Lung (tissue), 12 donors: ENCODE measurements around the gene MAP3K15. TPM values are rescaled to one million over a fixed set of nuclear protein-coding genes. Genes with fewer than 3 reads are reported as not detected.

Experiments
- ATAC-seq: fragments of 200-7000 bp; cut with Tn5 transposase; one replicate; pipeline ENCODE4 v1.9.1; 2020; ENCODE audit warnings: moderate number of reproducible peaks; ENCODE audit not compliant: insufficient read depth, low FRiP score
- DNase-seq, 3 donors: peaks; one replicate each; pipeline ENCODE4 v3.0.0-alpha.2; 2013 to 2017
- H3K27ac ChIP-seq, 2 donors: one replicate each; pipeline ENCODE4 v1.5.1; 2013; ENCODE audit warnings: mild to moderate bottlenecking in 2 of 2, moderate library complexity in 2 of 2, control low read depth in 1 of 2, inconsistent platforms in 1 of 2, low read depth in 1 of 2, low read length in 1 of 2
- H3K27me3 ChIP-seq, 3 donors: one replicate each; pipeline ENCODE4 v1.5.1; 2013; ENCODE audit warnings: low read length in 2 of 3; ENCODE audit not compliant: control insufficient read depth in 3 of 3, insufficient read depth in 3 of 3
- H3K36me3 ChIP-seq, 4 donors: one replicate each; pipeline ENCODE4 v1.5.1; 2013; ENCODE audit warnings: low read length in 4 of 4, mild to moderate bottlenecking in 1 of 4, moderate library complexity in 1 of 4; ENCODE audit not compliant: control insufficient read depth in 4 of 4, insufficient read depth in 4 of 4
- H3K4me1 ChIP-seq, 5 donors: one replicate each; pipeline ENCODE4 v1.5.1; 2013; ENCODE audit warnings: low read length in 5 of 5, mild to moderate bottlenecking in 2 of 5, moderate library complexity in 1 of 5; ENCODE audit not compliant: control insufficient read depth in 5 of 5, insufficient read depth in 5 of 5
- H3K4me3 ChIP-seq: one replicate; pipeline ENCODE4 v1.5.1; 2013; ENCODE audit warnings: mild to moderate bottlenecking, control low read depth, moderate library complexity
- H3K9ac ChIP-seq, 2 donors: one replicate each; pipeline ENCODE4 v1.5.1; 2013; ENCODE audit warnings: low read length in 2 of 2, control low read depth in 1 of 2; ENCODE audit not compliant: insufficient read depth in 1 of 2
- H3K9me3 ChIP-seq, 4 donors: one replicate each; pipeline ENCODE4 v1.5.1; 2013; ENCODE audit warnings: low read length in 3 of 4, mild to moderate bottlenecking in 1 of 4, moderate library complexity in 1 of 4; ENCODE audit not compliant: control insufficient read depth in 4 of 4, insufficient read depth in 3 of 4
- CTCF ChIP-seq: IDR thresholded peaks from 2 replicates; pipeline ENCODE4 v1.5.1; 2012; ENCODE audit warnings: mild to moderate bottlenecking; ENCODE audit errors: control extremely low read depth, extremely low read depth
- whole genome bisulfite sequencing, 2 donors: extraction: QIAGEN DNeasy Blood & Tissue Kit; methylation state at CpG; one replicate each; pipeline ENCODE4 v1.1.7; 2013; 5-methylcytosine and 5-hydroxymethylcytosine counted together
- polyA plus RNA-seq, 2 donors: library from polyadenylated mRNA; stranded (reverse); fragments of 200-250 nt; gene quantifications; one replicate each; pipeline ENCODE4 v1.2.1, GENCODE V29; 2013
- total RNA-seq, 2 donors: library from RNA; depleted of rRNA in 1 of 2; stranded (reverse); fragments of >200 nt in 1 of 2; gene quantifications; one replicate each; pipeline ENCODE4 v1.2.1, GENCODE V29; 2014 to 2021
- donor health status: control.
- donor health status: control.
- donor health status: Bipolar disorder and iron deficiency.
- donor health status: healthy.
- donor health status: DM: yes; HTN: yes; CAD: no.

MAP3K15 gene
- total and polyA plus RNA-seq, 4 donors: 0.16 to 2.1 (median 0.40) TPM

- ATAC-seq: peak; percentile 62
Observed at GRCh38 chrX:19372170-19372546, 143.2 kb downstream of the MAP3K15 start.

GRCh38 chrX:19370061-19370460 is 145.2 kb downstream of the MAP3K15 start:
- DNase-seq (no peak), ATAC-seq (no peak)
- WGBS, 2 donors: 63 to 81% methylated on average over 5 of the region's 5 CpGs

More at GRCh38 chrX:19372170-19372546, 143.2 kb downstream of the MAP3K15 start:
- Histone ChIP-seq H3K36me3 (peaks cover 0 to 2% (median 0%) of the 10 kb centered on the region in 4 donors), H3K4me3 (no peak overlapping the region), H3K27ac (no peak overlapping the region), H3K9ac (peak overlapping the region in 1 of 2 donors; percentile 61), H3K27me3 (no peaks in the 10 kb centered on the region), H3K4me1 (no peaks in the 10 kb centered on the region), H3K9me3 (peaks cover 0 to 2% (median 0%) of the 10 kb centered on the region in 4 donors)
- WGBS, 2 donors: 4 to 15% methylated on average over 8 to 9 of the region's 9 CpGs
- peak; percentile 42 for TF ChIP-seq CTCF
- peak; percentile 81 to 83 (median 82) for DNase-seq

GRCh38 chrX:19368576-19368975 is 146.7 kb downstream of the MAP3K15 start:
- peaks cover 0 to 7% (median 0%) of the 10 kb centered on the region in 4 donors for H3K36me3 ChIP-seq
- no peaks in the 10 kb centered on the region for H3K27me3 ChIP-seq
- DNase-seq (no peak), ATAC-seq (no peak)
- H3K27ac ChIP-seq: no peak overlapping the region
- H3K4me3 ChIP-seq: no peak overlapping the region
- TF ChIP-seq CTCF: no peak
- WGBS, 2 donors: 87 to 92% methylated on average over 6 of the region's 6 CpGs
- no peaks in the 10 kb centered on the region for H3K9me3 ChIP-seq
- H3K9ac ChIP-seq: no peak overlapping the region
- H3K4me1 ChIP-seq: no peaks in the 10 kb centered on the region

More at GRCh38 chrX:19370061-19370460, 145.2 kb downstream of the MAP3K15 start:
- H3K27ac ChIP-seq: no peak overlapping the region
- no peaks in the 10 kb centered on the region for H3K9me3 ChIP-seq
- H3K36me3 ChIP-seq: peaks cover 0 to 2% (median 0%) of the 10 kb centered on the region in 4 donors
- no peak for TF ChIP-seq CTCF
- no peaks in the 10 kb centered on the region for H3K4me1 ChIP-seq
- no peak overlapping the region for H3K4me3 ChIP-seq
- H3K27me3 ChIP-seq: no peaks in the 10 kb centered on the region
- H3K9ac ChIP-seq: no peak overlapping the region

GRCh38 chrX:19361701-19362100 is 153.6 kb downstream of the MAP3K15 start:
- Histone ChIP-seq H3K4me1 (no peaks in the 10 kb centered on the region), H3K4me3 (no peak overlapping the region), H3K9ac (no peak overlapping the region), H3K9me3 (peaks cover 0 to 2% (median 0%) of the 10 kb centered on the region in 4 donors), H3K36me3 (peaks cover 0 to 33% (median 12%) of the 10 kb centered on the region in 4 donors), H3K27me3 (peaks cover 0 to 4% (median 2%) of the 10 kb centered on the region in 3 donors), H3K27ac (no peak overlapping the region)
- 67 to 79% methylated on average over 4 of the region's 4 CpGs for WGBS, 2 donors
- DNase-seq (no peak), ATAC-seq (no peak)
- no peak for TF ChIP-seq CTCF
